ENCODE data around the gene PANK4.

- TF ChIP-seq CTCF (IDR thresholded peaks at IDR 0.05; ENCODE audit: insufficient read depth, low read depth, low read length) (no peak), EZH2 (IDR thresholded peaks at IDR 0.05; ENCODE audit: insufficient read depth, low read length) (no peak)
Observed at GRCh38 chr1:2460203-2460602, 66.2 kb downstream of the PANK4 start.
